ENCODE measurements around the gene TNS3. TPM values are rescaled to one million over a fixed set of nuclear protein-coding genes. Genes with fewer than 3 reads are reported as not detected.

TNS3 gene
- total and polyA plus RNA-seq, 2 of the 13 experiments (the other 11 are each of a cell fraction or from before 2014, with no cell fraction given) = 52.9 to 55.7 TPM

DNA sequence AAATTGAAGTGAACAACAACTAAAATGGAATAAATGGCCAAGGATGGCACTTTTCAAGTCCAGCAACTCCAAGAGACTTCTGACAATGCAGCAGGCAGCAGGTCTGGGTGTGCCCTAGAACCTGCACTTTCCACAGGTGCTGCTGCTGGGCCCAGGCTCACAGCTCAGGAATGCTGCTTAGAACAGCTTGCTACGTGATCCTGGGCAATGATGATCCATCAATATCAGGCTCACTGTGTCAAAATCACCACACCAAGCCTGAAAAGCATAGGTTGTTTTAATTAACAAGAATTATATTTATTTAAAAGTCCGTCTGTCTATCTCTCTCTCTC lies 148.4 kb downstream of the TNS3 start:
- Histone ChIP-seq H3K9me3 (ENCODE audit: low read length) (no peaks in the 10 kb centered on the region), H3K4me2 (ENCODE audit: low read depth, low read length) (no peak overlapping the region), H2AFZ (ENCODE audit: low read length) (no peak overlapping the region), H3K4me3 (replicated peaks in 1 of 3; ENCODE audit: insufficient read depth in 1 of 3, low read depth in 2 of 3, low read length in 3 of 3) (no peak overlapping the region), H4K20me1 (ENCODE audit: insufficient read depth, low read length) (peaks cover 13% of the 10 kb centered on the region), H3K36me3 (replicated peaks in 1 of 2; ENCODE audit: control insufficient read depth in 1 of 2, insufficient read depth in 2 of 2, low read length in 2 of 2) (peaks cover 28 to 55% of the 10 kb centered on the region in 2 experiments), H3K27me3 (ENCODE audit: control insufficient read depth in 1 of 2, insufficient read depth in 2 of 2, low read length in 2 of 2) (no peaks in the 10 kb centered on the region), H3K4me1 (ENCODE audit: insufficient read depth, low read length) (peaks cover 9% of the 10 kb centered on the region; the same call in 1 of the 2 replicates), H3K79me2 (ENCODE audit: insufficient read depth, low read length) (peaks cover 8% of the 10 kb centered on the region), H3K27ac (ENCODE audit: extremely low read length, insufficient read depth, low read length) (no peak overlapping the region), H3K9ac (ENCODE audit: insufficient read depth, low read depth, low read length) (no peak overlapping the region)
- intact Hi-C loops (cut with micrococcal nuclease; ENCODE audit: unreplicated experiment) (no loop called here), in situ Hi-C loops (cut with HindIII; ENCODE audit: extremely low pct_ligation_motif_present, low pct_unique_long_range_greater_than_20kb) (no loop called here)
- no TSS peak for BruUV-seq (replicated peaks)
- WGBS (ENCODE audit: low lambda C conversion rate) = 99% methylated on average over 2 of the region's 2 CpGs
- TF ChIP-seq ZNF772 (CRISPR knock-in tag; IDR thresholded peaks at IDR 0.05) (no peak), ZFP90 (CRISPR knock-in tag; IDR thresholded peaks at IDR 0.05; ENCODE audit: borderline replicate concordance) (no peak), HCFC1 (IDR thresholded peaks at IDR 0.05; ENCODE audit: low read depth, low read length) (no peak), NCOA1 (CRISPR knock-in tag; IDR thresholded peaks at IDR 0.05) (no peak), SNRNP70 (IDR thresholded peaks at IDR 0.05; ENCODE audit: low read depth, low read length) (no peak)
- no peak for ATAC-seq
- DNase-seq (ENCODE audit: low spot score) = no peak
- ChIA-PET POLR2A (no interaction called here), CTCF (ENCODE audit: low intra/inter-chr PET ratio, low total read pairs) (no interaction called here)
- FAIRE-seq = no peak

DNA sequence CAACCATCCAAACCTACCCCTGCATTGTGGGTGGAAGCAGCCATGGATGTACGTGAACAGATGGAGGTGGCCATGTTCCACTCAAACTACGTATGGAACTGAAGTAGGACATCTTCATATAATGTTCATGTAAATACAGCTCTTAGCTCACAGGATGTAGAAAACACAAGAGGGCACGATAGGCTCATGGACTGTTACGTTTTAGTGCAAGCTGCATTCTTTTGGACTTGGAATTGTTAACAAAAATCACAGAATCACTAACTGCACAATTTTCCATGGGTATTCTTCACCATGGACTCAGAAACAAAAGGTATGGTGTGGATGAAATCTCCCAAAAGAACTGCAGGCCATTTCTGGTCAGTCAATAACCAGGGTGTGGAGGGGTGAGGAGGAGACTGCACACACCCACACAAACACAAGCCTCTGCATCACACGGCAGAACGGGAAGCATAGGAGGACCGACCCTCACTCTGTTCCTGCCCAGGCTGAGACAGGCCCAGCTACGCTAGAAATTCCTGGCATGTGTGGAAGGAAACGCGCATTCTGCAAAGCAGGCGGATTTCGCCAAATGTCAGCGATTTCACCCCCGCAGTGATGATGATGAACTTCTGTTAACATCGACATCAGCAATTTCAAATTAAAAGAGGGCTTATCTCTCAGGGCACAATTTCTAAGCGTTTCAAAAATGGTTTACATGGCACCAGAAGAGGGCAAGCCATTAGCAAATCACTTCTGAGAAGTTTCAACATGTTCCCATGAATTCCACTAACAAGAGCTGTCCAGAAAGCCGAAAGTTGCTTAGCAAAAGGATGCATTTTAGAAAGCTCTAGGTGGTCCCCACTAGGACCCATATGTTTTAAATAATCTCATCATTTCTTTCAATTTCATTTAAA lies 149.0 kb downstream of the TNS3 start:
- FAIRE-seq = no peak
- H3K4me1 ChIP-seq (ENCODE audit: insufficient read depth, low read length) = peaks cover 9% of the 10 kb centered on the region; the same call in 1 of the 2 replicates
- no peaks in the 10 kb centered on the region for H3K27me3 ChIP-seq (ENCODE audit: control insufficient read depth in 1 of 2, insufficient read depth in 2 of 2, low read length in 2 of 2)
- POLR2A ChIA-PET = no interaction called here
- DNase-seq (ENCODE audit: low spot score) = no peak
- no peak overlapping the region for H3K4me3 ChIP-seq (replicated peaks in 1 of 3; ENCODE audit: insufficient read depth in 1 of 3, low read depth in 2 of 3, low read length in 3 of 3)
- H3K36me3 ChIP-seq (replicated peaks in 1 of 2; ENCODE audit: control insufficient read depth in 1 of 2, insufficient read depth in 2 of 2, low read length in 2 of 2) = peaks cover 27 to 55% of the 10 kb centered on the region in 2 experiments
- no peaks in the 10 kb centered on the region for H3K9me3 ChIP-seq (ENCODE audit: low read length)
- CTCF ChIA-PET (ENCODE audit: low intra/inter-chr PET ratio, low total read pairs) = no interaction called here
- no peak overlapping the region for H2AFZ ChIP-seq (ENCODE audit: low read length)
- no peak overlapping the region for H3K27ac ChIP-seq (ENCODE audit: extremely low read length, insufficient read depth, low read length)
- intact Hi-C loops (cut with micrococcal nuclease; ENCODE audit: unreplicated experiment) (no loop called here), in situ Hi-C loops (cut with HindIII; ENCODE audit: extremely low pct_ligation_motif_present, low pct_unique_long_range_greater_than_20kb) (no loop called here)
- 97% methylated on average over 13 of the region's 17 CpGs for WGBS (ENCODE audit: low lambda C conversion rate)
- no TSS peak for BruUV-seq (replicated peaks)
- no peak overlapping the region for H3K4me2 ChIP-seq (ENCODE audit: low read depth, low read length)
- peak; percentile 62 to 79 for TF ChIP-seq MAFK (conservative IDR thresholded peaks at IDR 0.05 in 1 of 2, IDR thresholded peaks at IDR 0.05 in 1 of 2; ENCODE audit: low read length in 2 of 2)
- TF ChIP-seq MAFF (IDR thresholded peaks at IDR 0.05; ENCODE audit: low read depth, low read length) = peak; percentile 76
- no peak for TF ChIP-seq ZNF589 (CRISPR knock-in tag; conservative IDR thresholded peaks at IDR 0.05)
- H3K9ac ChIP-seq (ENCODE audit: insufficient read depth, low read depth, low read length) = no peak overlapping the region
- H3K79me2 ChIP-seq (ENCODE audit: insufficient read depth, low read length) = peaks cover 8% of the 10 kb centered on the region
- peaks cover 9% of the 10 kb centered on the region for H4K20me1 ChIP-seq (ENCODE audit: insufficient read depth, low read length)
- no peak for ATAC-seq

Measured in HepG2 (cell line).